ENCODE measurements around the gene FREM1.

GRCh38 chr9:14941501-14942405, 31.5 kb upstream of the FREM1 start:
- TF ChIP-seq CTCF (IDR thresholded peaks at IDR 0.05) (no peak), POLR2A (IDR thresholded peaks at IDR 0.05) (no peak)
